Subcutaneous adipose tissue (tissue), 4 donors: Measurements from ENCODE around the gene MYO18B. TPM values are rescaled to one million over a fixed set of nuclear protein-coding genes. Genes with fewer than 3 reads are reported as not detected.

ENCODE experiments used
- small RNA-seq: library from RNA; depleted of rRNA; stranded (forward); fragments of <200 nt; gene quantifications from one replicate; pipeline ENCODE3, GENCODE V24; 2016
- total RNA-seq, 4 donors: library from RNA; depleted of rRNA; stranded (reverse); fragments of >200 nt; gene quantifications; one replicate each; pipeline ENCODE4 v1.1.0, GENCODE V29; 2016
- TF ChIP-seq, protein P1 (sequence below): fragments of 450-650 bp; IDR thresholded peaks from one replicate; pipeline ENCODE4 v1.5.1; 2016; ENCODE audit warnings: low read depth, mild to moderate bottlenecking, control low read depth, antibody characterized with exemption, moderate library complexity

Gene MYO18B
- total RNA-seq, 4 donors from 2014 or later: under 0.01 TPM; not detected in 3

DNA sequence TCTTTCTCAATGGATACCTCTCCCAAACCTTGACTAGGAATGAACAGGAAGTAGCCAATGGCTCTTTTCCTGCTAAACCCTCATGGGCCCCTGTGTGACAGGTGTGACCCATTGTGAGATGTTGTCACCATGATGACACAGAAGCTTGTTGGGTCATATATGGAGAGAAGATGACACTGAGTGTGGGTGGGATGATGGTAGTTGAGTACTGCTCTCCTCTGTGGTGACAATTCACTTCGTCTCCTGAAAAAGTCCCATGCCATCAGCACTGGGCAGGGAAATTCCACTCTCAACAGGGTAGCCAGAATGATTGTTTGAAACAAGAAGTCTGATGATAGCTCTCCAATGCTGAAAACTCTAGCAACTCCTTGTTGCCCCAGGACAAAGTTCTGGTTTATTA lies 333.3 kb downstream of the MYO18B start:
- TF ChIP-seq, protein P1, sequence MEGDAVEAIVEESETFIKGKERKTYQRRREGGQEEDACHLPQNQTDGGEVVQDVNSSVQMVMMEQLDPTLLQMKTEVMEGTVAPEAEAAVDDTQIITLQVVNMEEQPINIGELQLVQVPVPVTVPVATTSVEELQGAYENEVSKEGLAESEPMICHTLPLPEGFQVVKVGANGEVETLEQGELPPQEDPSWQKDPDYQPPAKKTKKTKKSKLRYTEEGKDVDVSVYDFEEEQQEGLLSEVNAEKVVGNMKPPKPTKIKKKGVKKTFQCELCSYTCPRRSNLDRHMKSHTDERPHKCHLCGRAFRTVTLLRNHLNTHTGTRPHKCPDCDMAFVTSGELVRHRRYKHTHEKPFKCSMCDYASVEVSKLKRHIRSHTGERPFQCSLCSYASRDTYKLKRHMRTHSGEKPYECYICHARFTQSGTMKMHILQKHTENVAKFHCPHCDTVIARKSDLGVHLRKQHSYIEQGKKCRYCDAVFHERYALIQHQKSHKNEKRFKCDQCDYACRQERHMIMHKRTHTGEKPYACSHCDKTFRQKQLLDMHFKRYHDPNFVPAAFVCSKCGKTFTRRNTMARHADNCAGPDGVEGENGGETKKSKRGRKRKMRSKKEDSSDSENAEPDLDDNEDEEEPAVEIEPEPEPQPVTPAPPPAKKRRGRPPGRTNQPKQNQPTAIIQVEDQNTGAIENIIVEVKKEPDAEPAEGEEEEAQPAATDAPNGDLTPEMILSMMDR: no peak

DNA sequence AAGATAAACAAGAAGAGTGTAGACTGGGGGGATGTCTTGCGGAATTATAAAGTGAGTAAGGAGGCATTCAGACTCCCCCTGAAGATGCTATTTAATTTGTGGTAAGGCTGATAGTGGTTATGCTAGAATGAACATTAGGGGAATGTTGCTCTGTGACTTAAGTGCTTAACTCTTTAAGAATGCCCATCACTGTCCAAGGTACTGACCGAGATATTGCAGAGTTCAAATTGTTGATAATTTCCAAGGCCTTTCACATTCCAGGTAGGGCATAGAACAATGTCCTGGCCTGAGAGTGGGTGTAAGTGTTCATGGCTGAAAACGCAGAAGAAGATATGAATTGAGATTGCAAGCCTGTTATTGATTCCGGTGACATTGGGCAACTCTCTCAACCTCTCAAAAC lies 337.0 kb downstream of the MYO18B start:
- TF ChIP-seq, protein P1: no peak

Small RNA genes within 50 kb of the gene (small RNA-seq; reads per million reads assigned to genes)
- gene RN7SKP169: not detected
- gene RNA5SP494: not detected
- not detected for gene Z98949.2

Other genes starting within 250 kb of the MYO18B start
- 10 to 100 TPM; 33.3 to 46.9 (median 41.2) TPM for gene GRK3, start 177.5 kb upstream of the MYO18B start, total RNA-seq